Panc1 (cell line): ENCODE measurements around the gene POU3F1. TPM values are rescaled to one million over a fixed set of nuclear protein-coding genes. Genes with fewer than 3 reads are reported as not detected.

Experiments used
- ATAC-seq: fragments of 200-7000 bp; cut with Tn5 transposase; 2 replicates; pipeline ENCODE4 v1.9.1; 2020; ENCODE audit warnings: mild to moderate bottlenecking, moderate library complexity
- BruUV-seq: library from RNA; stranded (reverse); fragments of 400-500 nt; replicated peaks from 2 replicates; lab custom pipeline; 2021; lab: Mats Ljungman, UMichigan
- CTCF ChIA-PET: fragments of 300-600 bp; sonication (Branson Sonifier 250); formaldehyde crosslinking; loops from one replicate; lab custom pipeline; 2022; ENCODE audit warnings: antibody characterized with exemption; lab: Charles Lee
- POLR2A ChIA-PET: fragments of 300-600 bp; sonication (Branson Sonifier 250); formaldehyde crosslinking; loops from one replicate; lab custom pipeline; 2022; ENCODE audit warnings: antibody characterized with exemption; lab: Charles Lee
- DNase-seq: peaks from one replicate; pipeline ENCODE4 v3.0.0-alpha.2; 2010; ENCODE audit warnings: low read depth, low spot score
- H3K27ac ChIP-seq: 2 replicates; pipeline ENCODE4 v1.5.1; 2011; ENCODE audit warnings: mild to moderate bottlenecking, low read length, inconsistent platforms
- H3K27me3 ChIP-seq: fragments of 200-500 bp; sonication (Bioruptor generic); 2 replicates; pipeline ENCODE4 v1.6.0; 2014; ENCODE audit warnings: low read length, inconsistent platforms; ENCODE audit not compliant: control insufficient read depth, insufficient read depth
- H3K36me3 ChIP-seq: fragments of 200-500 bp; sonication (Bioruptor generic); 2 replicates; pipeline ENCODE4 v1.5.1; 2014; ENCODE audit warnings: inconsistent platforms, mild to moderate bottlenecking, low read length, moderate library complexity; ENCODE audit not compliant: control insufficient read depth, insufficient read depth
- H3K4me1 ChIP-seq: 2 replicates; pipeline ENCODE4 v1.5.1; 2011; ENCODE audit warnings: inconsistent platforms, mild to moderate bottlenecking, low read length, moderate library complexity; ENCODE audit not compliant: control insufficient read depth, insufficient read depth
- H3K4me3 ChIP-seq, 2 experiments: 2 replicates each; pipeline ENCODE4 v1.5.1; 2011 to 2012; ENCODE audit warnings: low read depth in 2 of 2, low read length in 2 of 2, mild to moderate bottlenecking in 2 of 2, inconsistent platforms in 1 of 2, moderate library complexity in 1 of 2
- H3K9me3 ChIP-seq: fragments of 200-500 bp; sonication (Bioruptor generic); 2 replicates; pipeline ENCODE4 v1.5.1; 2014; ENCODE audit warnings: low read depth, mild to moderate bottlenecking, inconsistent platforms, low read length, moderate library complexity; ENCODE audit not compliant: control insufficient read depth, insufficient read depth
- REST ChIP-seq, 2 experiments: IDR thresholded peaks; 2 replicates each; pipeline ENCODE4 v1.6.1; 2011 to 2012; ENCODE audit warnings: low read depth in 2 of 2, control low read depth in 1 of 2, low read length in 1 of 2, mild to moderate bottlenecking in 1 of 2, moderate library complexity in 1 of 2; ENCODE audit not compliant: insufficient read depth in 1 of 2
- SIN3A ChIP-seq: IDR thresholded peaks from 2 replicates; pipeline ENCODE4 v1.6.1; 2012; ENCODE audit warnings: low read depth, mild to moderate bottlenecking, low read length, moderate library complexity, borderline replicate concordance; ENCODE audit not compliant: insufficient read depth
- in situ Hi-C: cut with HindIII; loops from 2 replicates; pipeline ENCODE4 v1.10.0; 2016; ENCODE audit warnings: low sequenced_read_pairs, low pct_unique_long_range_greater_than_20kb
- intact Hi-C: fragments of 100-400 bp; cut with micrococcal nuclease; formaldehyde crosslinking; loops from one replicate; pipeline ENCODE4 v1.10.0; 2022; ENCODE audit not compliant: unreplicated experiment
- total RNA-seq: library from RNA; stranded (reverse); gene quantifications from one replicate; pipeline ENCODE4 v1.2.1, GENCODE V29; 2021; ENCODE audit not compliant: unreplicated experiment
- TF ChIP-seq, protein P1 (sequence below): fragments of 450-650 bp; IDR thresholded peaks from 2 replicates; pipeline ENCODE4 v1.5.1; 2017; ENCODE audit warnings: mild to moderate bottlenecking

The POU3F1 gene
- total RNA-seq, 1 experiment from 2014 or later: 0.08 TPM

GRCh38 chr1:38028671-38029070, 17.9 kb downstream of the POU3F1 start:
- CTCF ChIA-PET: interaction anchor here (0.6 to 0.7 kb wide), 3 partner anchors 43 to 793 kb away, joined by 3 to 4 read pairs (median 4); no protein-coding TSS in a partner anchor
- in situ Hi-C loops: no loop called here

GRCh38 chr1:38028105-38028591, 18.4 kb downstream of the POU3F1 start:
- DNase-seq: no peak
- TF ChIP-seq SIN3A (no peak), REST (IDR thresholded peaks at IDR 0.05; ENCODE audit: insufficient read depth in 1 of 2, low read depth in 2 of 2, low read length in 1 of 2) (no peak)
- TF ChIP-seq, protein P1, sequence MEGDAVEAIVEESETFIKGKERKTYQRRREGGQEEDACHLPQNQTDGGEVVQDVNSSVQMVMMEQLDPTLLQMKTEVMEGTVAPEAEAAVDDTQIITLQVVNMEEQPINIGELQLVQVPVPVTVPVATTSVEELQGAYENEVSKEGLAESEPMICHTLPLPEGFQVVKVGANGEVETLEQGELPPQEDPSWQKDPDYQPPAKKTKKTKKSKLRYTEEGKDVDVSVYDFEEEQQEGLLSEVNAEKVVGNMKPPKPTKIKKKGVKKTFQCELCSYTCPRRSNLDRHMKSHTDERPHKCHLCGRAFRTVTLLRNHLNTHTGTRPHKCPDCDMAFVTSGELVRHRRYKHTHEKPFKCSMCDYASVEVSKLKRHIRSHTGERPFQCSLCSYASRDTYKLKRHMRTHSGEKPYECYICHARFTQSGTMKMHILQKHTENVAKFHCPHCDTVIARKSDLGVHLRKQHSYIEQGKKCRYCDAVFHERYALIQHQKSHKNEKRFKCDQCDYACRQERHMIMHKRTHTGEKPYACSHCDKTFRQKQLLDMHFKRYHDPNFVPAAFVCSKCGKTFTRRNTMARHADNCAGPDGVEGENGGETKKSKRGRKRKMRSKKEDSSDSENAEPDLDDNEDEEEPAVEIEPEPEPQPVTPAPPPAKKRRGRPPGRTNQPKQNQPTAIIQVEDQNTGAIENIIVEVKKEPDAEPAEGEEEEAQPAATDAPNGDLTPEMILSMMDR: no peak
- Histone ChIP-seq H3K9me3 (no peaks in the 10 kb centered on the region), H3K27me3 (no peaks in the 10 kb centered on the region), H3K4me1 (peaks cover 20% of the 10 kb centered on the region), H3K27ac (no peak overlapping the region), H3K36me3 (peaks cover 4% of the 10 kb centered on the region), H3K4me3 (no peak overlapping the region)
- BruUV-seq: no TSS peak
- 0 out of 2 replicates have a peak, but pooled peaks have one; percentile 22 for ATAC-seq
- ChIA-PET CTCF (interaction anchor here (0.6 to 1.4 kb wide), 2 partner anchors 15 to 168 kb away, joined by 3 to 4 read pairs; partner anchors contain the start of gene MTF1), POLR2A (no interaction called here)
- intact Hi-C loops: loop anchor here (5.0 kb wide), 1 partner anchor 809 kb away; no protein-coding TSS in a partner anchor
- in situ Hi-C loops: no loop called here

More at GRCh38 chr1:38028671-38029070, 17.9 kb downstream of the POU3F1 start:
- POLR2A ChIA-PET: interaction anchor here (0.6 kb wide), 2 partner anchors 178 to 1261 kb away, joined by 3 read pairs; no protein-coding TSS in a partner anchor
- no peak for DNase-seq
- no peak for TF ChIP-seq REST (IDR thresholded peaks at IDR 0.05; ENCODE audit: insufficient read depth in 1 of 2, low read depth in 2 of 2, low read length in 1 of 2)
- TF ChIP-seq, protein P1: no peak
- Histone ChIP-seq H3K36me3 (no peaks in the 10 kb centered on the region; the same call in 1 of the 2 replicates), H3K27ac (no peak overlapping the region), H3K27me3 (no peaks in the 10 kb centered on the region), H3K9me3 (no peaks in the 10 kb centered on the region), H3K4me3 (no peak overlapping the region), H3K4me1 (peaks cover 20% of the 10 kb centered on the region)
- intact Hi-C loops: loop anchor here (5.0 kb wide), 1 partner anchor 809 kb away; no protein-coding TSS in a partner anchor
- no TSS peak for BruUV-seq
- no peak for ATAC-seq
